ENCODE data around the gene RGS11.

Gene RGS11

GRCh38 chr16:275786-276232 lies at the start of gene RGS11:
Gene RGS11, minus strand, starts transcription at chr16:275944. Its CDS starts 33 bp downstream, at chr16:275911.
- DNase-seq (ENCODE audit: low read depth in 2 of 2), result no peak

- peak in 1 of 2 donors; percentile 27 for DNase-seq (ENCODE audit: low read depth in 2 of 2)
These were observed 48.9 kb upstream of the RGS11 start for GRCh38 chr16:324451-325334.

- no peak for DNase-seq (ENCODE audit: low read depth in 2 of 2)
These were observed 48.4 kb upstream of the RGS11 start for GRCh38 chr16:324201-324450.

- no peak for DNase-seq (ENCODE audit: low read depth in 2 of 2)
These were observed 46.9 kb upstream of the RGS11 start for GRCh38 chr16:322476-323143.

GRCh38 chr16:321532-321931 lies 45.8 kb upstream of the RGS11 start:
- no peak for DNase-seq (ENCODE audit: low read depth in 2 of 2)

- DNase-seq (ENCODE audit: low read depth in 2 of 2), result no peak
These were observed 44.5 kb upstream of the RGS11 start for GRCh38 chr16:320206-320605.

GRCh38 chr16:318628-319027 lies 42.9 kb upstream of the RGS11 start:
- no peak for DNase-seq (ENCODE audit: low read depth in 2 of 2)

GRCh38 chr16:317583-317982 lies 41.8 kb upstream of the RGS11 start:
- DNase-seq (ENCODE audit: low read depth in 2 of 2), result no peak

- no peak for DNase-seq (ENCODE audit: low read depth in 2 of 2)
These were observed 41.2 kb upstream of the RGS11 start for GRCh38 chr16:316741-317464.

GRCh38 chr16:314795-315299 lies 39.1 kb upstream of the RGS11 start:
- no peak for DNase-seq (ENCODE audit: low read depth in 2 of 2)

- DNase-seq (ENCODE audit: low read depth in 2 of 2), result no peak
These were observed 38.6 kb upstream of the RGS11 start for GRCh38 chr16:314351-314750.

- DNase-seq (ENCODE audit: low read depth in 2 of 2), result no peak
These were observed 36.0 kb upstream of the RGS11 start for GRCh38 chr16:311725-312124.

GRCh38 chr16:309476-309875 lies 33.7 kb upstream of the RGS11 start:
- DNase-seq (ENCODE audit: low read depth in 2 of 2), result no peak

GRCh38 chr16:307691-308312 lies 32.1 kb upstream of the RGS11 start:
- DNase-seq (ENCODE audit: low read depth in 2 of 2), result no peak

GRCh38 chr16:306911-307370 lies 31.2 kb upstream of the RGS11 start:
- no peak for DNase-seq (ENCODE audit: low read depth in 2 of 2)

- DNase-seq (ENCODE audit: low read depth in 2 of 2), result no peak
These were observed 30.3 kb upstream of the RGS11 start for GRCh38 chr16:305916-306626.

- DNase-seq (ENCODE audit: low read depth in 2 of 2), result no peak
These were observed 28.2 kb upstream of the RGS11 start for GRCh38 chr16:303760-304505.

- no peak for DNase-seq (ENCODE audit: low read depth in 2 of 2)
These were observed 26.2 kb upstream of the RGS11 start for GRCh38 chr16:301950-302349.

GRCh38 chr16:301235-301634 lies 25.5 kb upstream of the RGS11 start:
- no peak for DNase-seq (ENCODE audit: low read depth in 2 of 2)

GRCh38 chr16:297832-298231 lies 22.1 kb upstream of the RGS11 start:
- DNase-seq (ENCODE audit: low read depth in 2 of 2), result no peak
